Neural cell (in vitro differentiated cells): ENCODE data around the gene CACNA1D.

ENCODE experiments used
- POLR2AphosphoS5 ChIP-seq: IDR thresholded peaks from 2 replicates; pipeline ENCODE4 v1.6.1; 2012
- TF ChIP-seq, protein P1 (sequence below): IDR thresholded peaks from 2 replicates; pipeline ENCODE4 v1.6.1; 2012; ENCODE audit warnings: borderline replicate concordance

DNA sequence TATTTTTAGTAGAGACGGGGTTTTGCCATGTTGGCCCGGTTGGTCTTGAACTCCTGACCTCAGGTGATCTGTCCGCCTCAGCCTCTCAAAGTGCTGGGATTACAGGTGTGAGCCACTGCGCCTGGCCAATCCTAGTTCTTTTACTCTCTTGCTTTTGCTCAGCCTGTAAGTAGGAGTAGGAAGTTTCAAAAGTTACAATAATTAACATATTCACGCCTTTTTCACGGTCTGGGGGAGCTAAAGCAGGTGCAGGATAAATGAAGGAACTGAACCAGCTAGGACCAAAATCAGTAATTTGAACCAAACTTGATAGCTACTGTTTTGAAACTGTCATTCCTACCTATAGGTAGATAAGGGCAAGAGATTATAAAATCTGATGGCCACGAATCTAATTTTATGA lies 98.5 kb downstream of the CACNA1D start:
- TF ChIP-seq, protein P1, sequence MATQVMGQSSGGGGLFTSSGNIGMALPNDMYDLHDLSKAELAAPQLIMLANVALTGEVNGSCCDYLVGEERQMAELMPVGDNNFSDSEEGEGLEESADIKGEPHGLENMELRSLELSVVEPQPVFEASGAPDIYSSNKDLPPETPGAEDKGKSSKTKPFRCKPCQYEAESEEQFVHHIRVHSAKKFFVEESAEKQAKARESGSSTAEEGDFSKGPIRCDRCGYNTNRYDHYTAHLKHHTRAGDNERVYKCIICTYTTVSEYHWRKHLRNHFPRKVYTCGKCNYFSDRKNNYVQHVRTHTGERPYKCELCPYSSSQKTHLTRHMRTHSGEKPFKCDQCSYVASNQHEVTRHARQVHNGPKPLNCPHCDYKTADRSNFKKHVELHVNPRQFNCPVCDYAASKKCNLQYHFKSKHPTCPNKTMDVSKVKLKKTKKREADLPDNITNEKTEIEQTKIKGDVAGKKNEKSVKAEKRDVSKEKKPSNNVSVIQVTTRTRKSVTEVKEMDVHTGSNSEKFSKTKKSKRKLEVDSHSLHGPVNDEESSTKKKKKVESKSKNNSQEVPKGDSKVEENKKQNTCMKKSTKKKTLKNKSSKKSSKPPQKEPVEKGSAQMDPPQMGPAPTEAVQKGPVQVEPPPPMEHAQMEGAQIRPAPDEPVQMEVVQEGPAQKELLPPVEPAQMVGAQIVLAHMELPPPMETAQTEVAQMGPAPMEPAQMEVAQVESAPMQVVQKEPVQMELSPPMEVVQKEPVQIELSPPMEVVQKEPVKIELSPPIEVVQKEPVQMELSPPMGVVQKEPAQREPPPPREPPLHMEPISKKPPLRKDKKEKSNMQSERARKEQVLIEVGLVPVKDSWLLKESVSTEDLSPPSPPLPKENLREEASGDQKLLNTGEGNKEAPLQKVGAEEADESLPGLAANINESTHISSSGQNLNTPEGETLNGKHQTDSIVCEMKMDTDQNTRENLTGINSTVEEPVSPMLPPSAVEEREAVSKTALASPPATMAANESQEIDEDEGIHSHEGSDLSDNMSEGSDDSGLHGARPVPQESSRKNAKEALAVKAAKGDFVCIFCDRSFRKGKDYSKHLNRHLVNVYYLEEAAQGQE, result no peak
- no peak for TF ChIP-seq POLR2AphosphoS5
